Fibroblast of pulmonary artery (primary cell): ENCODE data around the gene GARS1.

Experiments used
- DNase-seq: peaks from one replicate; pipeline ENCODE4 v3.0.0-alpha.2; 2010; ENCODE audit warnings: low read depth
- H3K4me3 ChIP-seq: replicated peaks from 2 replicates; pipeline ENCODE4 v1.5.1; 2011; ENCODE audit warnings: low read depth, mild to moderate bottlenecking, control low read depth, low read length, moderate library complexity
- CTCF ChIP-seq: IDR thresholded peaks from 2 replicates; pipeline ENCODE4 v1.5.1; 2011; ENCODE audit warnings: mild to moderate bottlenecking, control low read depth, low read length, inconsistent platforms; ENCODE audit errors: missing control alignments

GARS1 gene

GRCh38 chr7:30665449-30665848 lies 70.8 kb downstream of the GARS1 start:
- TF ChIP-seq CTCF, result no peak

GRCh38 chr7:30667172-30667571 lies 72.5 kb downstream of the GARS1 start:
- no peak for DNase-seq
- TF ChIP-seq CTCF, result no peak

More at GRCh38 chr7:30665449-30665848, 70.8 kb downstream of the GARS1 start:
- no peak overlapping the region for H3K4me3 ChIP-seq
- DNase-seq, result no peak

GRCh38 chr7:30668102-30668501 lies 73.4 kb downstream of the GARS1 start:
- no peak for TF ChIP-seq CTCF
- no peak overlapping the region for H3K4me3 ChIP-seq

More at GRCh38 chr7:30667172-30667571, 72.5 kb downstream of the GARS1 start:
- H3K4me3 ChIP-seq, result no peak overlapping the region

GRCh38 chr7:30671793-30672465 lies 77.3 kb downstream of the GARS1 start:
- DNase-seq, result peak; percentile 85
- no peak for TF ChIP-seq CTCF

More at GRCh38 chr7:30668102-30668501, 73.4 kb downstream of the GARS1 start:
- no peak for DNase-seq

GRCh38 chr7:30674420-30674819 lies 79.7 kb downstream of the GARS1 start:
- no peak overlapping the region for H3K4me3 ChIP-seq
- DNase-seq, result no peak
- TF ChIP-seq CTCF, result no peak

More at GRCh38 chr7:30671793-30672465, 77.3 kb downstream of the GARS1 start:
- H3K4me3 ChIP-seq, result no peak overlapping the region

- no peak for TF ChIP-seq CTCF
- DNase-seq, result no peak
These were observed 80.2 kb downstream of the GARS1 start for GRCh38 chr7:30674876-30675275.

GRCh38 chr7:30678805-30679204 lies 84.1 kb downstream of the GARS1 start:
- no peak for TF ChIP-seq CTCF
- H3K4me3 ChIP-seq, result no peak overlapping the region
- DNase-seq, result no peak

More at GRCh38 chr7:30674876-30675275, 80.2 kb downstream of the GARS1 start:
- no peak overlapping the region for H3K4me3 ChIP-seq
